SK-N-SH (cell line): ENCODE results near the gene GALNT17. TPM values are rescaled to one million over a fixed set of nuclear protein-coding genes. Genes with fewer than 3 reads are reported as not detected.

Experiments used
- CTCF ChIA-PET: fragments of 300-600, 350-600 bp; formaldehyde crosslinking; extraction: SDS; loops from one replicate; lab custom pipeline; 2021; lab: Yijun Ruan, JAX
- POLR2A ChIA-PET: fragments of 350-600 bp; sonication (Branson Sonifier 250); formaldehyde crosslinking; extraction: SDS; loops from one replicate; lab custom pipeline; 2020; ENCODE audit warnings: antibody characterized with exemption, inconsistent platforms; lab: Yijun Ruan, JAX
- DNase-seq: peaks from one replicate; pipeline ENCODE4 v3.0.0; 2012
- H2AFZ ChIP-seq: fragments of 200-600 bp; sonication (generic); 2 replicates; pipeline ENCODE4 v1.8.1; 2016; ENCODE audit warnings: antibody characterized with exemption, mild to moderate bottlenecking, low read depth
- H3F3A ChIP-seq: fragments of 200-600 bp; sonication (generic); replicated peaks from 2 replicates; pipeline ENCODE3; 2016; ENCODE audit warnings: antibody characterized with exemption, mild to moderate bottlenecking; ENCODE audit not compliant: insufficient read depth
- H3K27ac ChIP-seq, 2 experiments: fragments of 200-500 bp in 1 of 2; fragments of 200-600 bp in 1 of 2; sonication (Bioruptor generic) in 1 of 2; sonication (generic), shearing (Covaris generic) in 1 of 2; 2 replicates each; pipeline versions ENCODE4 v1.5.1 to v1.6.1; 2014 to 2016; ENCODE audit warnings: low read depth in 2 of 2, inconsistent platforms in 1 of 2, low read length in 1 of 2, mild to moderate bottlenecking in 1 of 2, mixed read lengths in 1 of 2
- H3K27me3 ChIP-seq: fragments of 200-600 bp; sonication (generic), shearing (Covaris generic); 2 replicates; pipeline ENCODE4 v1.6.1; 2016; ENCODE audit warnings: mixed run types; ENCODE audit not compliant: insufficient read depth
- H3K36me3 ChIP-seq, 2 experiments: fragments of 200-500 bp in 1 of 2; fragments of 200-600 bp in 1 of 2; sonication (Bioruptor generic) in 1 of 2; sonication (generic) in 1 of 2; replicated peaks in 1 of 2; 2 replicates each; pipeline versions ENCODE3 to v1.5.1; 2014 to 2016; ENCODE audit warnings: low read length in 1 of 2, mild to moderate bottlenecking in 1 of 2; ENCODE audit not compliant: insufficient read depth in 2 of 2, control insufficient read depth in 1 of 2
- H3K4me1 ChIP-seq, 2 experiments: fragments of 200-500 bp in 1 of 2; fragments of 200-600 bp in 1 of 2; sonication (Bioruptor generic) in 1 of 2; sonication (generic), shearing (Covaris generic) in 1 of 2; 2 replicates each; pipeline versions ENCODE4 v1.5.1 to v1.6.1; 2014 to 2016; ENCODE audit warnings: low read depth in 1 of 2, low read length in 1 of 2, mixed run types in 1 of 2; ENCODE audit not compliant: insufficient read depth in 2 of 2, control insufficient read depth in 1 of 2
- H3K4me2 ChIP-seq: fragments of 200-600 bp; sonication (generic), shearing (Covaris generic); 2 replicates; pipeline ENCODE4 v1.6.1; 2017; ENCODE audit warnings: mixed run types
- H3K4me3 ChIP-seq, 2 experiments: fragments of 200-500 bp in 1 of 2; fragments of 200-600 bp in 1 of 2; sonication (Bioruptor generic) in 1 of 2; sonication (generic), shearing (Covaris generic) in 1 of 2; 2 replicates each; pipeline versions ENCODE4 v1.5.1 to v1.8.1; 2014 to 2016; ENCODE audit warnings: low read depth in 2 of 2, inconsistent platforms in 1 of 2, low read length in 1 of 2, mild to moderate bottlenecking in 1 of 2, mixed read lengths in 1 of 2, moderate library complexity in 1 of 2
- H3K79me2 ChIP-seq: fragments of 200-600 bp; sonication (generic); 2 replicates; pipeline ENCODE4 v1.8.1; 2017; ENCODE audit warnings: mild to moderate bottlenecking; ENCODE audit not compliant: insufficient read depth
- H3K9ac ChIP-seq: fragments of 200-600 bp; sonication (generic); 2 replicates; pipeline ENCODE4 v1.6.1; 2017; ENCODE audit warnings: mixed run types
- H3K9me2 ChIP-seq: fragments of 200-600 bp; sonication (generic); 2 replicates; pipeline ENCODE4 v1.6.1; 2017; ENCODE audit warnings: mixed run types
- H3K9me3 ChIP-seq: fragments of 200-600 bp; sonication (generic); 2 replicates; pipeline ENCODE4 v1.6.1; 2017; ENCODE audit warnings: mixed run types, mild to moderate bottlenecking, moderate library complexity
- H4K20me1 ChIP-seq: fragments of 200-600 bp; sonication (generic); 2 replicates; pipeline ENCODE4 v1.6.1; 2017; ENCODE audit warnings: mild to moderate bottlenecking, mixed run types; ENCODE audit not compliant: insufficient read depth
- CHD2 ChIP-seq: fragments of 150-350 bp; IDR thresholded peaks from 2 replicates; pipeline ENCODE4 v1.6.1; 2018; ENCODE audit warnings: low read length; ENCODE audit not compliant: partially characterized antibody
- EP300 ChIP-seq, 2 experiments: IDR thresholded peaks; 2 replicates each; pipeline versions ENCODE4 v1.4.0 to v1.6.1; 2012; ENCODE audit warnings: borderline replicate concordance in 1 of 2, low read depth in 1 of 2, low read length in 1 of 2
- FOSL2 ChIP-seq: IDR thresholded peaks from 2 replicates; pipeline ENCODE4 v1.4.0; 2012; ENCODE audit warnings: low read depth, mild to moderate bottlenecking, moderate library complexity, borderline replicate concordance
- FOXJ3 ChIP-seq: sonication (generic); formaldehyde crosslinking; IDR thresholded peaks from 2 replicates; pipeline ENCODE4 v1.5.1; 2020; ENCODE audit warnings: mild to moderate bottlenecking, missing genetic modification reagents
- GABPA ChIP-seq: IDR thresholded peaks from 2 replicates; pipeline ENCODE4 v1.4.0; 2012; ENCODE audit warnings: low read depth, mild to moderate bottlenecking
- GATA2 ChIP-seq: sonication (generic); formaldehyde crosslinking; IDR thresholded peaks from 2 replicates; pipeline ENCODE4 v1.5.0; 2020; ENCODE audit warnings: mild to moderate bottlenecking, missing genetic modification reagents
- JUND ChIP-seq: IDR thresholded peaks from 2 replicates; pipeline ENCODE4 v1.4.0; 2012
- NFIC ChIP-seq: IDR thresholded peaks from 2 replicates; pipeline ENCODE4 v1.4.0; 2012; ENCODE audit warnings: borderline replicate concordance
- RCOR1 ChIP-seq: fragments of 150-350 bp; IDR thresholded peaks from 2 replicates; pipeline ENCODE4 v1.6.1; 2017; ENCODE audit warnings: antibody characterized with exemption, low read length
- RXRA ChIP-seq: IDR thresholded peaks from 2 replicates; pipeline ENCODE4 v1.4.0; 2012; ENCODE audit warnings: low read depth, mild to moderate bottlenecking, borderline replicate concordance
- TAF1 ChIP-seq: IDR thresholded peaks from 2 replicates; pipeline ENCODE4 v1.6.1; 2012; ENCODE audit warnings: low read depth, mild to moderate bottlenecking, low read length, moderate library complexity, borderline replicate concordance
- TCF12 ChIP-seq: IDR thresholded peaks from 2 replicates; pipeline ENCODE4 v1.4.0; 2012
- USF1 ChIP-seq: IDR thresholded peaks from 2 replicates; pipeline ENCODE4 v1.4.0; 2012; ENCODE audit warnings: low read depth, borderline replicate concordance
- YY1 ChIP-seq: IDR thresholded peaks from 2 replicates; pipeline ENCODE4 v1.4.0; 2012; ENCODE audit warnings: low read depth, mild to moderate bottlenecking
- ZBTB33 ChIP-seq: IDR thresholded peaks from 2 replicates; pipeline ENCODE4 v1.4.0; 2012; ENCODE audit warnings: low read depth, borderline replicate concordance
- WGBS: methylation state at CpG from one replicate; pipeline ENCODE4 v1.1.6; 2017; ENCODE audit warnings: low lambda C conversion rate; 5-methylcytosine and 5-hydroxymethylcytosine counted together
- polyA plus RNA-seq, 3 experiments: library from polyadenylated mRNA; depleted of rRNA; stranded (reverse); fragments of >200 nt; gene quantifications; 2 replicates each; pipeline ENCODE4 v1.2.3, GENCODE V29; 2012

The GALNT17 gene
- polyA plus RNA-seq, 1 of the 3 experiments (the other 2 are of a cell fraction) = not detected

- Histone ChIP-seq H3K9me2 (no peaks in the 10 kb centered on the region), H3K4me3 (no peak overlapping the region), H3K4me2 (no peak overlapping the region), H4K20me1 (no peaks in the 10 kb centered on the region), H2AFZ (no peak overlapping the region), H3F3A (no peaks in the 10 kb centered on the region), H3K9ac (no peak overlapping the region), H3K36me3 (no peaks in the 10 kb centered on the region), H3K4me1 (no peaks in the 10 kb centered on the region)
- CTCF ChIA-PET = no interaction called here
- WGBS = 33% methylated on average over 1 of the region's 1 CpG
- no peak for TF ChIP-seq TAF1
- TF ChIP-seq JUND = no peak
- no peak for TF ChIP-seq TCF12
- no peak for TF ChIP-seq USF1
- no peak for TF ChIP-seq EP300 (IDR thresholded peaks at IDR 0.05; ENCODE audit: borderline replicate concordance in 1 of 2, low read depth in 1 of 2, low read length in 1 of 2)
- no peak for TF ChIP-seq FOXJ3
- TF ChIP-seq GATA2 = no peak
- no peak for TF ChIP-seq YY1
- TF ChIP-seq RXRA = no peak
- no peak for TF ChIP-seq ZBTB33
- TF ChIP-seq, all 33 proteins: peak for 0
- no peak overlapping the region for H3K27ac ChIP-seq
- peaks cover 6% of the 10 kb centered on the region; the same call in 1 of the 2 replicates for H3K9me3 ChIP-seq
- H3K27me3 ChIP-seq = no peaks in the 10 kb centered on the region
- H3K79me2 ChIP-seq = no peaks in the 10 kb centered on the region
- no peak for DNase-seq
- POLR2A ChIA-PET = no interaction called here
These were observed 536.6 kb downstream of the GALNT17 start for GRCh38 chr7:71668572-71668971.

- no peaks in the 10 kb centered on the region for H4K20me1 ChIP-seq
- DNase-seq = no peak
- H3K4me3 ChIP-seq = no peak overlapping the region
- 19% methylated on average over 8 of the region's 8 CpGs for WGBS
- no peaks in the 10 kb centered on the region for H3K9me2 ChIP-seq
- no peak overlapping the region for H2AFZ ChIP-seq
- H3F3A ChIP-seq = no peaks in the 10 kb centered on the region
- no peaks in the 10 kb centered on the region for H3K9me3 ChIP-seq
- TF ChIP-seq NFIC = no peak
- no peak for TF ChIP-seq CHD2
- TF ChIP-seq TCF12 = no peak
- TF ChIP-seq FOSL2 = no peak
- TF ChIP-seq GABPA = no peak
- TF ChIP-seq RCOR1 = no peak
- TF ChIP-seq YY1 = no peak
- no peak overlapping the region for H3K4me2 ChIP-seq
- no peaks in the 10 kb centered on the region for H3K36me3 ChIP-seq
- H3K27me3 ChIP-seq = no peaks in the 10 kb centered on the region
- no peaks in the 10 kb centered on the region for H3K4me1 ChIP-seq
- POLR2A ChIA-PET = no interaction called here
- CTCF ChIA-PET = no interaction called here
- no peak overlapping the region for H3K27ac ChIP-seq
- no peak overlapping the region for H3K9ac ChIP-seq
- no peaks in the 10 kb centered on the region for H3K79me2 ChIP-seq
These were observed 547.5 kb downstream of the GALNT17 start for GRCh38 chr7:71679480-71679879.
